Chondrocyte (in vitro differentiated cells): ENCODE data around the gene DLG2. TPM values are rescaled to one million over a fixed set of nuclear protein-coding genes. Genes with fewer than 3 reads are reported as not detected.
A peak's percentile ranks its signal among the peaks of the same experiment; 100 is the strongest.

Experiments
- DNase-seq: peaks from one replicate; pipeline ENCODE4 v3.0.0; 2021; ENCODE audit warnings: mixed read lengths, low spot score
- H3K27ac Mint-ChIP-seq: one replicate; pipeline ENCODE4 v1.8.0; 2021; ENCODE audit warnings: mild to moderate bottlenecking, moderate library complexity, mixed read lengths; ENCODE audit not compliant: unreplicated experiment
- H3K27me3 Mint-ChIP-seq: 2 replicates; pipeline ENCODE4 v1.8.0; 2021; ENCODE audit warnings: low read depth, mixed read lengths
- H3K36me3 Mint-ChIP-seq: 2 replicates; pipeline ENCODE4 v1.8.0; 2021; ENCODE audit warnings: low read depth, mixed read lengths
- H3K4me1 Mint-ChIP-seq: 2 replicates; pipeline ENCODE4 v1.8.0; 2021; ENCODE audit warnings: low read depth, mild to moderate bottlenecking, mixed read lengths
- H3K4me3 Mint-ChIP-seq: one replicate; pipeline ENCODE4 v1.8.0; 2021; ENCODE audit warnings: mild to moderate bottlenecking, moderate library complexity, mixed read lengths; ENCODE audit not compliant: unreplicated experiment
- H3K9me3 Mint-ChIP-seq: 2 replicates; pipeline ENCODE4 v1.8.0; 2021; ENCODE audit warnings: low read depth, mixed read lengths
- total RNA-seq: library from RNA; stranded (reverse); gene quantifications from 3 replicates; pipeline ENCODE4 v1.2.1, GENCODE V29; 2021
- TF ChIP-seq, protein P1 (sequence below): fragments of 200-600 bp; sonication (generic); IDR thresholded peaks from 2 replicates; pipeline ENCODE4 v1.5.0; 2021; ENCODE audit warnings: antibody characterized with exemption, mild to moderate bottlenecking, moderate library complexity

The DLG2 gene
- total RNA-seq, 1 donor from 2014 or later = 1.3 TPM

DNA sequence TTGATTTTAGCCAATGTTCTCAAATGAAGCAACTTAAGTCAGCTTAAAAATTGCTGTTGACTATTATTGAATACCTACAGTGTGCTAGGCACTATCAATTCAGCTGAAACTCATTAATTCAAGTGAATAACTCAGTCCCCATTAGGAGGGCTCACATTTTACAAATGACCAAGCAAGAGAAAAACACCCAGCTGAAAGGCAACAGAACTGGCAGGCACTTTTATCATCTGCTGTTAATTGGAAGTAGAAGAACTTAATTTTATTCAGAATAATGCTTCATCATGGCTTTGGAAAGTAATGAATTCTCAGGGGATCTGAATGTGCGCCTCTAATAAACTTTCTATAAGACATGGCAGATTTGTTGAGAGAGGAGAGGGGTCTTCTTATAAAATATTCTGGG lies 1066.9 kb downstream of the DLG2 start:
- no peak for DNase-seq
- Mint-ChIP-seq H3K27ac (no peak overlapping the region), H3K36me3 (no peaks in the 10 kb centered on the region), H3K4me3 (no peak overlapping the region), H3K27me3 (peaks cover 3% of the 10 kb centered on the region), H3K9me3 (no peaks in the 10 kb centered on the region), H3K4me1 (no peaks in the 10 kb centered on the region)
- TF ChIP-seq, protein P1, sequence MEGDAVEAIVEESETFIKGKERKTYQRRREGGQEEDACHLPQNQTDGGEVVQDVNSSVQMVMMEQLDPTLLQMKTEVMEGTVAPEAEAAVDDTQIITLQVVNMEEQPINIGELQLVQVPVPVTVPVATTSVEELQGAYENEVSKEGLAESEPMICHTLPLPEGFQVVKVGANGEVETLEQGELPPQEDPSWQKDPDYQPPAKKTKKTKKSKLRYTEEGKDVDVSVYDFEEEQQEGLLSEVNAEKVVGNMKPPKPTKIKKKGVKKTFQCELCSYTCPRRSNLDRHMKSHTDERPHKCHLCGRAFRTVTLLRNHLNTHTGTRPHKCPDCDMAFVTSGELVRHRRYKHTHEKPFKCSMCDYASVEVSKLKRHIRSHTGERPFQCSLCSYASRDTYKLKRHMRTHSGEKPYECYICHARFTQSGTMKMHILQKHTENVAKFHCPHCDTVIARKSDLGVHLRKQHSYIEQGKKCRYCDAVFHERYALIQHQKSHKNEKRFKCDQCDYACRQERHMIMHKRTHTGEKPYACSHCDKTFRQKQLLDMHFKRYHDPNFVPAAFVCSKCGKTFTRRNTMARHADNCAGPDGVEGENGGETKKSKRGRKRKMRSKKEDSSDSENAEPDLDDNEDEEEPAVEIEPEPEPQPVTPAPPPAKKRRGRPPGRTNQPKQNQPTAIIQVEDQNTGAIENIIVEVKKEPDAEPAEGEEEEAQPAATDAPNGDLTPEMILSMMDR = no peak

GRCh38 chr11:84558085-84558905 lies 1068.8 kb downstream of the DLG2 start:
- Mint-ChIP-seq H3K27me3 (peaks cover 5% of the 10 kb centered on the region), H3K9me3 (no peaks in the 10 kb centered on the region), H3K27ac (no peak overlapping the region), H3K4me3 (no peak overlapping the region), H3K36me3 (no peaks in the 10 kb centered on the region), H3K4me1 (no peaks in the 10 kb centered on the region)
- no peak for DNase-seq
- TF ChIP-seq, protein P1 = peak; percentile 86

- H3K27me3 Mint-ChIP-seq = peaks cover 12% of the 10 kb centered on the region
- no peaks in the 10 kb centered on the region for H3K4me1 Mint-ChIP-seq
- no peak for DNase-seq
- H3K4me3 Mint-ChIP-seq = no peak overlapping the region
- TF ChIP-seq, protein P1 = no peak
- no peak overlapping the region for H3K27ac Mint-ChIP-seq
- no peaks in the 10 kb centered on the region for H3K9me3 Mint-ChIP-seq
- H3K36me3 Mint-ChIP-seq = no peaks in the 10 kb centered on the region
Observed at GRCh38 chr11:84552791-84553190, 1074.4 kb downstream of the DLG2 start.

DNA sequence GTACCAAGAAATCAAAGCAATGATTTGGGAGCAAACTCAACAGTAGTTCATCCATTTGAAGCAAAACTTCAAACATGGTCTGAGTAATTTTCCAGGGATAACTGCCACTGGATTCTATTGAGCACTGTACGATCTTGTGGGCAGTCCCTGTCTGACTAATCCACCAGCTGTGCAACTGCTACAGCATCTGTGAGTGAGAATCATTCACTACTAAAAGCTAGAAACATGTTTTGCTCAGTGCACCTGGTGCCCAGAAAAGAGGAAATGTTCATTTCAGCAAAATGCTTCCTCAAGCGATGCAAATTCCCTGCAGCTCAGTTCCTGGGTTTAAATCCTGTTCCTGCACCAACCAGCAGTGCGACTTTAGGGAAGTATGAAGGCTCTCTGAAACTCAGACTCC lies 1077.9 kb downstream of the DLG2 start:
- TF ChIP-seq, protein P1 = no peak
- H3K4me3 Mint-ChIP-seq = no peak overlapping the region
- peaks cover 5% of the 10 kb centered on the region for H3K9me3 Mint-ChIP-seq
- peaks cover 12% of the 10 kb centered on the region for H3K27me3 Mint-ChIP-seq
- H3K4me1 Mint-ChIP-seq = no peaks in the 10 kb centered on the region
- H3K27ac Mint-ChIP-seq = no peak overlapping the region
- DNase-seq = no peak
- no peaks in the 10 kb centered on the region for H3K36me3 Mint-ChIP-seq

DNA sequence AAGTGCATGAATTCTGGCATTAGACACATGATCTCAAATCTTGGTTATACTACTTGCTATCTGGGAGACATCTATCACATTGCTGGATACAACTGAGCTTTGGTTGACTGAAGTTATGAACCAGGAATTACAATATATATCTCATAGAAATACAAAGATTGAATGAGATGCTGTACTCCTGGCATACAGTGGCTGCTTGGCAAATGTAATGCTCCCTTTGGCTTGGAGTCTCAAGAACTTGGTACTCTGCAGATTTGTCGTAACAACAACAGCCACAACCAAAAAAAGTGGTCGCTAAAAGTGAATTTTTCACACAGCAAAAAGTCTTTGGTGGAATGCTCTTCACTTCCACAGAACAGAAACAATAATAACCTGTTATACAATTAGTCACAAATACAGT lies 1082.6 kb downstream of the DLG2 start:
- Mint-ChIP-seq H3K9me3 (peaks cover 5% of the 10 kb centered on the region), H3K4me3 (no peak overlapping the region), H3K27ac (no peak overlapping the region), H3K4me1 (no peaks in the 10 kb centered on the region), H3K36me3 (no peaks in the 10 kb centered on the region), H3K27me3 (peaks cover 10% of the 10 kb centered on the region)
- TF ChIP-seq, protein P1 = no peak
- DNase-seq = no peak
